ENCODE measurements around the gene B2M. TPM values are rescaled to one million over a fixed set of nuclear protein-coding genes. Genes with fewer than 3 reads are reported as not detected.

Gene B2M
- 421 to 497 TPM (median 446 TPM) in 5 replicates for total RNA-seq (2022; extraction: Qiagen RNA extraction; ENCODE audit: low read depth)

DNA sequence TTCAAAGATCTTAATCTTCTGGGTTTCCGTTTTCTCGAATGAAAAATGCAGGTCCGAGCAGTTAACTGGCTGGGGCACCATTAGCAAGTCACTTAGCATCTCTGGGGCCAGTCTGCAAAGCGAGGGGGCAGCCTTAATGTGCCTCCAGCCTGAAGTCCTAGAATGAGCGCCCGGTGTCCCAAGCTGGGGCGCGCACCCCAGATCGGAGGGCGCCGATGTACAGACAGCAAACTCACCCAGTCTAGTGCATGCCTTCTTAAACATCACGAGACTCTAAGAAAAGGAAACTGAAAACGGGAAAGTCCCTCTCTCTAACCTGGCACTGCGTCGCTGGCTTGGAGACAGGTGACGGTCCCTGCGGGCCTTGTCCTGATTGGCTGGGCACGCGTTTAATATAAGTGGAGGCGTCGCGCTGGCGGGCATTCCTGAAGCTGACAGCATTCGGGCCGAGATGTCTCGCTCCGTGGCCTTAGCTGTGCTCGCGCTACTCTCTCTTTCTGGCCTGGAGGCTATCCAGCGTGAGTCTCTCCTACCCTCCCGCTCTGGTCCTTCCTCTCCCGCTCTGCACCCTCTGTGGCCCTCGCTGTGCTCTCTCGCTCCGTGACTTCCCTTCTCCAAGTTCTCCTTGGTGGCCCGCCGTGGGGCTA is at the start of gene B2M, which contains the start of gene PATL2:
TSS of gene B2M (plus strand) at position 422 of the 647 bp plus-strand sequence. CDS start at position 452, 30 bp downstream.
TSS of gene PATL2 (minus strand) at position 228 of the 647 bp plus-strand sequence. CDS start 34,833 bp downstream, outside the sequence.

DNA sequence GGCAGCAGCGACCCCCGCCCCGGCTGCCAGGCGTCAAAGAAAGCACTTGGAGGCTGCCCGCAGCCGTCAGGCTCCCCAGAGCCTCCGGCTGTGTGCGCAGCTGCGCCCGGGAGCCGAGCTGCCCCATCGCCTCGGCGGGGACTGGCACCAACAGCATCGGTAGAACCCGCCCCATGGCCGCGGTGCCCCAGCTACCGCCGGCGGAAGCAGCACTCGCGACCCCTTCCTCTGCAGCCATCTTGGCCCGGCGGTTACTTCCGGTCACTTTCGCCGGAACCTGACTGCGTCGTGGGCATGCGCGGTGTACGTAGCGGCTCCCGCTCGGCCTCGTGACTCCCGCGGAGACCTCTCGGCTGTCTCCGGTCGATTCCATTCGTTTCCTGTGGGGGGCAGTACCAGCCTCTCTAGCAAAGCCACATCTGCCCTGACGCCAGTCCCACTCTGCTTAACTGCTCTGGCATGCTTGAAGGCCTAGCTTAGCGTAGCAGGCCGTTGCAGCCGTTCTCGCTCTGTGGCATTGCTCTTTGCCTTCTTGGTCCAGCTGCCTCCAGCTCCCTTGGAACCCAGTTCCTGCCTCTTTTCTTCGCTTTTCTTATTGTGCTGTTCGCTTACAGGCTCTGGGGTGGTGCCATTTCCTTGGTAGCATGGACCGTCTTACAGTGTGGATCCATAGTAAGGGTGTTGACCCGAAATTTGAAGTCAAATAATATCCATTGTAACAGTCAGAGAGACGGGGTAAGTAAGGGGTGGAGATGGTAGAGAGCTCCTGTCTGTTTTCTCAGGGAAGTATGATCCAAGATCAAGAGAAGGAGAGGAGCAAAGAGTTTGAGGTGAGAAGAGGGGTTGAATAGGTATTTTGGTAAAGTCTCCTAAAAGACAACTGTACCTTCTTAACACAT is 47.7 kb upstream of the B2M start, which contains the start of gene SPG11:
TSS of gene SPG11 (minus strand) at position 253 of the 899 bp plus-strand sequence. CDS start at position 238, 15 bp downstream.

GRCh38 chr15:44736181-44736765 is 25.0 kb downstream of the B2M start, which contains the start of gene TRIM69:
Gene TRIM69 (plus strand): TSS chr15:44736528. CDS start chr15:44736705, 177 bp downstream.

Other genes starting within 250 kb of the B2M start
- 85.6 to 115 TPM (median 93.1 TPM) in 5 replicates for gene EIF3J, start 174.4 kb upstream of the B2M start, total RNA-seq (2022; extraction: Qiagen RNA extraction; ENCODE audit: low read depth)
- 7.8 to 9.1 TPM (median 8.7 TPM) in 5 replicates for gene SPG11, start 47.9 kb upstream of the B2M start, total RNA-seq (2022; extraction: Qiagen RNA extraction; ENCODE audit: low read depth)
- gene PATL2, start 194 bp upstream of the B2M start, total RNA-seq (2022; extraction: Qiagen RNA extraction; ENCODE audit: low read depth), result 0.08 to 0.34 TPM (median 0.13 TPM) in 3 of 5 replicates, not detected in the others
- gene TRIM69, start 25.0 kb downstream of the B2M start, total RNA-seq (2022; extraction: Qiagen RNA extraction; ENCODE audit: low read depth), result 3.3 to 7.1 TPM (median 5.2 TPM) in 5 replicates
- gene TERB2, start 245.2 kb downstream of the B2M start, total RNA-seq (2022; extraction: Qiagen RNA extraction; ENCODE audit: low read depth), result not detected in 5 replicates

Data from A549 treated with CpdA at 1 μM for 4 hours (cell line).